Measurements from ENCODE around the gene OR7G1.
"Not testable (repeated sequence)": the region's sequence is repeated elsewhere in the genome, so short reads cannot be mapped to it uniquely, and the experiment has no call there.

Gene OR7G1

GRCh38 chr19:9075064-9075949, 40.3 kb downstream of the OR7G1 start:
- Histone ChIP-seq H3K4me1 (ENCODE audit: insufficient read depth, poor library complexity, severe bottlenecking) (peaks cover 8% of the 10 kb centered on the region), H3K36me3 (ENCODE audit: low read depth) (no peaks in the 10 kb centered on the region), H3K27me3 (ENCODE audit: insufficient read depth, poor library complexity, severe bottlenecking) (no peaks in the 10 kb centered on the region), H3K9me3 (ENCODE audit: severe bottlenecking) (no peaks in the 10 kb centered on the region), H3K27ac (ENCODE audit: poor library complexity, severe bottlenecking) (peak overlapping the region; percentile 71), H3K4me3 (ENCODE audit: severe bottlenecking) (no peak overlapping the region)
- TF ChIP-seq, protein P1, sequence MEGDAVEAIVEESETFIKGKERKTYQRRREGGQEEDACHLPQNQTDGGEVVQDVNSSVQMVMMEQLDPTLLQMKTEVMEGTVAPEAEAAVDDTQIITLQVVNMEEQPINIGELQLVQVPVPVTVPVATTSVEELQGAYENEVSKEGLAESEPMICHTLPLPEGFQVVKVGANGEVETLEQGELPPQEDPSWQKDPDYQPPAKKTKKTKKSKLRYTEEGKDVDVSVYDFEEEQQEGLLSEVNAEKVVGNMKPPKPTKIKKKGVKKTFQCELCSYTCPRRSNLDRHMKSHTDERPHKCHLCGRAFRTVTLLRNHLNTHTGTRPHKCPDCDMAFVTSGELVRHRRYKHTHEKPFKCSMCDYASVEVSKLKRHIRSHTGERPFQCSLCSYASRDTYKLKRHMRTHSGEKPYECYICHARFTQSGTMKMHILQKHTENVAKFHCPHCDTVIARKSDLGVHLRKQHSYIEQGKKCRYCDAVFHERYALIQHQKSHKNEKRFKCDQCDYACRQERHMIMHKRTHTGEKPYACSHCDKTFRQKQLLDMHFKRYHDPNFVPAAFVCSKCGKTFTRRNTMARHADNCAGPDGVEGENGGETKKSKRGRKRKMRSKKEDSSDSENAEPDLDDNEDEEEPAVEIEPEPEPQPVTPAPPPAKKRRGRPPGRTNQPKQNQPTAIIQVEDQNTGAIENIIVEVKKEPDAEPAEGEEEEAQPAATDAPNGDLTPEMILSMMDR (IDR thresholded peaks at IDR 0.05; ENCODE audit: poor library complexity, severe bottlenecking), result no peak
- ATAC-seq (ENCODE audit: low read depth) (peak; percentile 96), DNase-seq (ENCODE audit: low spot score) (peak; percentile 99)

DNA sequence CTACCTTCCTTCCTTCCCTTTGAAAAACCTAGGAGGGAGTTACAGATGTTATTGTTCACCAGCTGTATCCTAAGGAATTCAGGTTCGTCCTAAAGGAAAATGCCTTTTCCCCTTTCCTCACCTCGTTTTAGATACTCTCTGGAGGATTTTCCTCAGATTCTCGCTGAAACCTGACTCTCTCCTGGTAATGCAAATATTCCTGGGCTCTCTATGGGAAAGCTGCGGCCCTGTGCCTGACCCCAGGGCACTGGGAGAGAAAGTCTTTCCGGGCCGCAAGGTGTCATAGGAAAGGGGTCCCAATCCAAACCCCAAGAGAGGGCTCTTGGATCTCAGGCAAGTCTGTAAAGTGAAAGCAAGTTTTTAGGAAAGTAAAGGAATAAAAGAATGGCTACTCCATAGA, 41.8 kb downstream of the OR7G1 start:
- H3K9me3 ChIP-seq (ENCODE audit: severe bottlenecking), result no peaks in the 10 kb centered on the region
- no peak for ATAC-seq (ENCODE audit: low read depth)

GRCh38 chr19:9071720-9072119, 43.8 kb downstream of the OR7G1 start:
- not testable (repeated sequence) for H3K27me3 ChIP-seq (ENCODE audit: insufficient read depth, poor library complexity, severe bottlenecking); H3K9me3 ChIP-seq (ENCODE audit: severe bottlenecking); H3K4me3 ChIP-seq (ENCODE audit: severe bottlenecking); H3K27ac ChIP-seq (ENCODE audit: poor library complexity, severe bottlenecking); ATAC-seq (ENCODE audit: low read depth); H3K36me3 ChIP-seq (ENCODE audit: low read depth); H3K4me1 ChIP-seq (ENCODE audit: insufficient read depth, poor library complexity, severe bottlenecking); DNase-seq (ENCODE audit: low spot score)

More for the DNA sequence above, 41.8 kb downstream of the OR7G1 start:
- DNase-seq (ENCODE audit: low spot score), result no peak
- TF ChIP-seq, protein P1 (IDR thresholded peaks at IDR 0.05; ENCODE audit: poor library complexity, severe bottlenecking), result no peak
- Histone ChIP-seq H3K27ac (ENCODE audit: poor library complexity, severe bottlenecking) (no peak overlapping the region), H3K4me1 (ENCODE audit: insufficient read depth, poor library complexity, severe bottlenecking) (peaks cover 8% of the 10 kb centered on the region), H3K4me3 (ENCODE audit: severe bottlenecking) (no peak overlapping the region), H3K36me3 (ENCODE audit: low read depth) (no peaks in the 10 kb centered on the region), H3K27me3 (ENCODE audit: insufficient read depth, poor library complexity, severe bottlenecking) (no peaks in the 10 kb centered on the region)

GRCh38 chr19:9070066-9070465, 45.5 kb downstream of the OR7G1 start:
- Histone ChIP-seq H3K9me3 (ENCODE audit: severe bottlenecking) (no peaks in the 10 kb centered on the region), H3K27me3 (ENCODE audit: insufficient read depth, poor library complexity, severe bottlenecking) (no peaks in the 10 kb centered on the region), H3K36me3 (ENCODE audit: low read depth) (no peaks in the 10 kb centered on the region), H3K4me1 (ENCODE audit: insufficient read depth, poor library complexity, severe bottlenecking) (peaks cover 3% of the 10 kb centered on the region), H3K4me3 (ENCODE audit: severe bottlenecking) (no peak overlapping the region), H3K27ac (ENCODE audit: poor library complexity, severe bottlenecking) (no peak overlapping the region)
- DNase-seq (ENCODE audit: low spot score) (no peak), ATAC-seq (ENCODE audit: low read depth) (no peak)
- TF ChIP-seq, protein P1 (IDR thresholded peaks at IDR 0.05; ENCODE audit: poor library complexity, severe bottlenecking), result no peak

DNA sequence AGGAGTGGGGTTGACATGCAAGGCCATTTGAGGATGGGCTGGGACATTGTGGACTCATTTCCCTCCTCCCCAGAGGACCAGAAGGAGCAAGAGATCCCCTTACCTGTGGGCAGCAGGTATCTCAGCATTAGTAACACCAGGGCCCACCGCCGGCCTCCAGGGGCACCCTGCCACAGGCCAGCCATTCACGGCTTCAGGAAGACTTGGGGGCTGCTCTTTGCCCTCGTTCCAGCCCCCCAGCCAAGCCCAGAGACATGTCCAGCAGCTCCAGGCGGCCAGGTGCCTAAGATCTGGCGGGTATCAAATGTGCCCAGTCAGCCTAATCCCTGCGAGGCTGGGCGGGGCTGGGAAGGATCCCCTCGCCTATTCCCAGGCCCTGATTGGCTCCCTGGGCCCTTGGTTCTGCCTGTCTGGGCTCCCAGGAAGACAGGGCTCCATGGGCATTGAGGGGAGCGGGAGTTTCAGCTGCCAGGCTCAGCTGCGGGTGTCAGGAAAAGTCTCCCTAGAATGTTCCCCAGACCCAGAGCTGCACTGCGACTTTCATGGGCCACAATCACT, 50.0 kb downstream of the OR7G1 start:
- H3K4me1 ChIP-seq (ENCODE audit: insufficient read depth, poor library complexity, severe bottlenecking), result no peaks in the 10 kb centered on the region
- H3K9me3 ChIP-seq (ENCODE audit: severe bottlenecking), result no peaks in the 10 kb centered on the region
- H3K36me3 ChIP-seq (ENCODE audit: low read depth), result no peaks in the 10 kb centered on the region
- DNase-seq (ENCODE audit: low spot score), result no peak
- H3K27ac ChIP-seq (ENCODE audit: poor library complexity, severe bottlenecking), result no peak overlapping the region
- no peak for ATAC-seq (ENCODE audit: low read depth)
- H3K27me3 ChIP-seq (ENCODE audit: insufficient read depth, poor library complexity, severe bottlenecking), result no peaks in the 10 kb centered on the region
- no peak overlapping the region for H3K4me3 ChIP-seq (ENCODE audit: severe bottlenecking)
- TF ChIP-seq, protein P1 (IDR thresholded peaks at IDR 0.05; ENCODE audit: poor library complexity, severe bottlenecking), result no peak
